Large intestine (tissue), 3 donors: ENCODE results near the gene PARP8. TPM values are rescaled to one million over a fixed set of nuclear protein-coding genes. Genes with fewer than 3 reads are reported as not detected.

Experiments
- DNase-seq, 2 donors: peaks; one replicate each; pipeline versions ENCODE4 v3.0.0 to v3.0.0-alpha.2; 2013
- H3K27ac ChIP-seq: one replicate; pipeline ENCODE4 v1.5.1; 2013; ENCODE audit warnings: low read length
- H3K27me3 ChIP-seq: 2 replicates; pipeline ENCODE4 v1.6.1; 2013; ENCODE audit warnings: low read length; ENCODE audit not compliant: control insufficient read depth, insufficient read depth
- H3K36me3 ChIP-seq: 2 replicates; pipeline ENCODE4 v1.6.1; 2013; ENCODE audit warnings: low read length; ENCODE audit not compliant: control insufficient read depth, insufficient read depth
- H3K4me1 ChIP-seq: one replicate; pipeline ENCODE4 v1.6.1; 2013; ENCODE audit warnings: low read length; ENCODE audit not compliant: control insufficient read depth, insufficient read depth
- H3K4me3 ChIP-seq: one replicate; pipeline ENCODE4 v1.5.1; 2013; ENCODE audit warnings: low read length
- H3K9me3 ChIP-seq: one replicate; pipeline ENCODE4 v1.6.1; 2013; ENCODE audit warnings: mild to moderate bottlenecking, low read depth, low read length, moderate library complexity; ENCODE audit not compliant: control insufficient read depth
- WGBS: methylation state at CpG from one replicate; pipeline ENCODE4 v1.1.5; 2013; ENCODE audit warnings: low lambda C conversion rate; ENCODE audit not compliant: insufficient coverage; 5-methylcytosine and 5-hydroxymethylcytosine counted together
- polyA plus RNA-seq: library from polyadenylated mRNA; unstranded; fragments of 120-200 nt; gene quantifications from one replicate; pipeline ENCODE4 v1.2.1, GENCODE V29; 2013

The PARP8 gene
- polyA plus RNA-seq, 1 donor = 16.9 TPM

DNA sequence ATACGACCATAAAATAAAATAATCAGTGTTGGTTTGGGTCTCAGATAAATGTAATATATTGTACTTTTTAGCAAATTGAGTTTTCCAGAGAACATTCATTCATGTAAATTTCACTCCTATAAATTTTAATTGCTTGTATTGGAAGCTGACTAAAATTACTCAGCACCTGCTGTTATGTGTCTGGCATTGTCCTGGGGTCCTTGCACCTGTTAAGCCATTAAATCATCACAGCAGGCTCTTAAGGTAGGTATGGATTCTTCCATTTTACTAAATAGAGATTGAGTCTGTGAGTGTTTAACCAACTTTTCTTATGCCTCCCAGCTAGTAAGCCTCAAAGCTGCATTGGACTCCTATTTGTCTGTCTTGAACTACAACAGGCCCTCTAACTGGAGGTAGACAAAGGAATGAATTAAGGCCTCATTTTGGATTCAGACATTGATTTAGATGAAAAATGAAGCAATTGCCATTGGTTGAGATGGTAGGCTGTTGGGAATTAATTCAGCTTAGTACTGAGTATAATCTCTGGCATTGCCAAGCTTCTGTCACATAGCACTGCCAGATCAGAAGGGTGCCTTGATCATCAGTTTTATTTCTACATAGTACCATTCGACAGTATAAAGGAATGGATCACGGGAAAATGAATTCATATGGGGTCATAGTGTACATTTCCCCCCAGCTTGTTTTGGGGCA, 78.9 kb downstream of the PARP8 start:
- Histone ChIP-seq H3K9me3 (no peaks in the 10 kb centered on the region), H3K36me3 (no peaks in the 10 kb centered on the region), H3K4me3 (no peak overlapping the region), H3K4me1 (no peaks in the 10 kb centered on the region), H3K27ac (no peak overlapping the region), H3K27me3 (no peaks in the 10 kb centered on the region)
- no peak for DNase-seq
- 67% methylated on average over 1 of the region's 3 CpGs for WGBS

DNA sequence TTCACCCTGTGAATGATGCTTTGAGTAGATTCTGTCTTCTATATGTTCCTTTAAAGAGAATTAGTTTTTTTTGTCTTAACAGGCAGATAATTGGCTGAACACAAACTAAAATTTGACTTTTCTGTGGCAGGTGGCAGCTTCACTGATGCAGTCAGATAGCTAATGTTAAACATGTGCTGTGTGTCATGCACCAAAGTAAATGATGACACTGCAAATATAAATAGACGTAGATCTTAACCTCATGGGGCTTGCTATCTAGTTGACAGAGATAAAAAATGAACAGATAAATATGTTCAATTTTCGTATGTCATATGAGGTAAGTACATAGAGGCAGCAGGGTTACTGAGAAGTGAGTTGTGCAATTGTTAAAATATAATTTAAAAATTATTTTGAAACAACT, 82.7 kb downstream of the PARP8 start:
- no peaks in the 10 kb centered on the region for H3K36me3 ChIP-seq
- WGBS = 94% methylated on average over 2 of the region's 2 CpGs
- no peaks in the 10 kb centered on the region for H3K27me3 ChIP-seq
- H3K4me1 ChIP-seq = no peaks in the 10 kb centered on the region
- H3K9me3 ChIP-seq = no peaks in the 10 kb centered on the region
- no peak for DNase-seq
- H3K27ac ChIP-seq = no peak overlapping the region
- no peak overlapping the region for H3K4me3 ChIP-seq

DNA sequence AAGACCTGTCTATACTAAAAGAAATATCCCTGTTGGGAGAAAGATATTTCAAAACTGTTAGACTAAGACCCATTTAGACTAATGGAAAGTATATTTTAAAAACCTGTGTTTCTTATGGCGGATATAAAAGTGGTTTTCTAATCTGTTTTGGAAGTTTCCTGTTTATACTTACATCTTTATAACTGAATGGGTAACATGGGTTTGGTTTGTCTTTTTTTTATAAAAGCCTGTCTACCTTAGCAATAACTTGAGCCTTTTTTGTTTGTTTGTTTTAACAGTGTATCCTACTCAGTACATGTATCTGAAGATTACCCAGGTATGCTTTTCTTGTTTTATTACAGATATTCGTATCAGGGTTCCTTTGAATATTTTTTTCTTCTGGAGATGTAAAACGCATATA, 83.4 kb downstream of the PARP8 start:
- Histone ChIP-seq H3K9me3 (no peaks in the 10 kb centered on the region), H3K36me3 (no peaks in the 10 kb centered on the region), H3K4me3 (no peak overlapping the region), H3K4me1 (no peaks in the 10 kb centered on the region), H3K27me3 (no peaks in the 10 kb centered on the region), H3K27ac (no peak overlapping the region)
- DNase-seq = no peak
- 94% methylated on average over 2 of the region's 3 CpGs for WGBS

DNA sequence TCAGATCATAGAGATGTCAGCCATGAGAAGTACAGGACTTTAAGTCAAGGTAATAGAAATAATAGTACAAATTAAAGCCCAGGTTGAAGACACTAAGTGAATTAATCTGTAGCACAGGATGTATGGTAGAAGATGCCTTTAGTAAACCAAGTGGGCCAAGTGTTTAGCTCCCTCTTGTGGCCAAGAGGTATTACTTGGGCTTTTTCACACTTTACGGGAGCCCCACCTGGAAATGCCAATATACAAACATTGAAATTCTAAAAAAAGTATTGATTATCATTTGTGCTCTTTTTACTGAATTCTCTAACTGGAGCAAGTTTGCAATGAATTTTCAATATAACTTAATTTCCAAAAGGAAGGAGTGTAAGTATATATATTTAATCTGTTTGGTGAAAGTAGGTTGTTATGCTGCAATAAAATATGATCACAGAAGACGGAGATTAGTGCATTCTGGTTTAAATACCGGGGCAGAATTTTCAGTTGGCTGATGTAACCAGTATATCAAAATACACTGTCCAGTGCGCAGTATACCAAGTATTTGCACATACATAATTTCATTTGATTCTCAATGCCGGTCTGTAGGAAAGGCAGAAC, 84.7 kb downstream of the PARP8 start:
- H3K9me3 ChIP-seq = no peaks in the 10 kb centered on the region
- H3K4me3 ChIP-seq = no peak overlapping the region
- no peaks in the 10 kb centered on the region for H3K4me1 ChIP-seq
- no peak overlapping the region for H3K27ac ChIP-seq
- DNase-seq = peak; percentile 21 to 50
- H3K27me3 ChIP-seq = no peaks in the 10 kb centered on the region
- no peaks in the 10 kb centered on the region for H3K36me3 ChIP-seq
- no CpG with 5 or more reads among the region's 5 CpGs for WGBS

DNA sequence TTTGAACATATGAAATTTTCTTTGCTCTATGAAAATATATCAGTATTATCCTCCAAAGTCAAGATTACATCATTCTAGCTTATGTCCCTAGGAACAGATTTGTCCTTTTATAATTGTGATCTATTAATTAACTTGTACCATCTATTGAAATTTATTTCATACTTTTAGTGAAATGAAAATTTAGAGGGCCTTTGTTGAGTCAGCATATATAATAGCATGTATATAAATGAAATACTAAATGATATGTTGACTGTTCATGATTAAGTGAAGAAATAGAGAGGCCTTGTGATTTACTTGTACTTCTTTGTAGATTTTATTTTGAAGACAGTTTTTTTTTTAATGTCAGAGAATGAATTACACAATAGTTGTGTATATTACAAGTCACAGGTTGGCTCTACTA, 86.4 kb downstream of the PARP8 start:
- H3K27me3 ChIP-seq = no peaks in the 10 kb centered on the region
- no peak for DNase-seq
- H3K36me3 ChIP-seq = no peaks in the 10 kb centered on the region
- no peaks in the 10 kb centered on the region for H3K4me1 ChIP-seq
- H3K27ac ChIP-seq = no peak overlapping the region
- H3K4me3 ChIP-seq = no peak overlapping the region
- no peaks in the 10 kb centered on the region for H3K9me3 ChIP-seq

DNA sequence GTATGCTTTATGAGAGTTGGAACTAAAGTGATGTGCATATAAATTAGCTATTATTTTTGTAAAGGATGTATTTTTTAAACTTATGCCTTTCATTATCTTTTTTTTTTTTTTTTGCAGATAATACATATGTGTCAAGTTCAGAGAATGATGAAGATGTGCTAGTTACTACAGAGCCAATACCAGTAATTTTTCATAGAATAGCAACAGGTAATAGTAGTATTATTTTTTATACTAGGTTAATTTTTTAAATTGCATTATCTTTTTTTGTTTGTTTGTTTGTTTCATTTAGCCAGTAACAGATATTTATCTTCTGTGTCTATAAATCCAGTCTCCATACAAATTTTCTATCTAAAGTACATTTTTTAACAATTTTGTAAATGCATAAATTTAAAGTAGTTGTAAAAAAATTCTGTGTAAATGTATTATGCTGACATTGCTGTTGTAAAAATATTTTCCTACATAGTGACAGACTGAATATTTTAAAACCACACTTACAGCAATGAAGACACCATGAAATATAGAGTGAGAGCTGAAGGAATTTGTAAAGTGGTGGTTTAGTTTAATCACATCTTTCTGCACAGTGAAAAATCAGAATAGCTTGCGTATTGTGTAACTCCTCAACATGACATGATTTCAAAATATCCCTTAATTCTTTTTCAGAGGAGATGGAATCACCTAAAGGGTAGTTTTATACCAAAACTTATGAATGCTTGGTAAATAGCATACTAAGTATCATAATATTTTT, 93.3 kb downstream of the PARP8 start:
- H3K9me3 ChIP-seq = no peaks in the 10 kb centered on the region
- no peak overlapping the region for H3K27ac ChIP-seq
- no peaks in the 10 kb centered on the region for H3K27me3 ChIP-seq
- no peak overlapping the region for H3K4me3 ChIP-seq
- no peak for DNase-seq
- no peaks in the 10 kb centered on the region for H3K4me1 ChIP-seq
- no CpG with 5 or more reads among the region's 1 CpG for WGBS
- H3K36me3 ChIP-seq = peaks cover 2% of the 10 kb centered on the region

DNA sequence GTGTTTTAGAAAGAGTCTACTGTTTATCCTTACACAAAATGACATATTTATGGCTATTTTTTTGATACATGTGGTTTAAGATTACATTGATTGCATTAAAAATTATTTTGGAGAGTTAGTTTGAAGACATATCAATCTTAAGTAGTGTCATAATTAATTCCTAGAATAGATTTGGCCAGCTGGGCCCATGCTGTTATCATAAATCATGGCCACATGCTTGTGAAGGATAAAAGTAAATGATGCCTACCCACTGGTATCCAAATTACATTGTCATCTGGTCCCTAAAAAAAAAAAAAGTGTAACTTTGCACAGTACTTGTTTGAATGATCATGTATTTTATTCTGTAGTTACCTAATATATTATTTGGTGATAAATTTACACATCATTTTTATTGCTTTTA, 96.9 kb downstream of the PARP8 start:
- Histone ChIP-seq H3K27me3 (no peaks in the 10 kb centered on the region), H3K4me3 (no peak overlapping the region), H3K36me3 (peaks cover 2% of the 10 kb centered on the region), H3K9me3 (no peaks in the 10 kb centered on the region), H3K4me1 (no peaks in the 10 kb centered on the region), H3K27ac (no peak overlapping the region)
- DNase-seq = no peak

DNA sequence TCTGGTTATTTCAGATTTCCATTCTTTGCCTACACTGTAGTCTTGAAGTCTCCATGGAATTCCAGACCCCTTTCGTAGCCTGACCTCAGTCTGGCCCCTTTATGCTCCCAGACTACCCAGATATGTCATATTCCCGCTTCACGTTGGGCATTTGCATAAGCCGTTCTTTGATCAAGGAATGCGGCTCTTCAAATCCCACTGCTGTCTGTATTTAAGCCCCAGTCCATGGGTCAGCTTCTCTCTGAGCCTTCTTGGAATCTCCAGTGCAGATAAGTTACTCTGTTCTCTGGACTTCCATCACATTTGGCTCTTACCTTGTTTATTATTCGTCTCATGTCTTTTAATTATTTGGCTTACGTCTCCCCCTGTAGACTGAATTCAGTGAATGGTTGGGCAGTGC, 97.4 kb downstream of the PARP8 start:
- Histone ChIP-seq H3K4me3 (no peak overlapping the region), H3K4me1 (no peaks in the 10 kb centered on the region), H3K27me3 (no peaks in the 10 kb centered on the region), H3K36me3 (peaks cover 2% of the 10 kb centered on the region), H3K27ac (no peak overlapping the region), H3K9me3 (no peaks in the 10 kb centered on the region)
- DNase-seq = no peak
- 90% methylated on average over 2 of the region's 7 CpGs for WGBS

DNA sequence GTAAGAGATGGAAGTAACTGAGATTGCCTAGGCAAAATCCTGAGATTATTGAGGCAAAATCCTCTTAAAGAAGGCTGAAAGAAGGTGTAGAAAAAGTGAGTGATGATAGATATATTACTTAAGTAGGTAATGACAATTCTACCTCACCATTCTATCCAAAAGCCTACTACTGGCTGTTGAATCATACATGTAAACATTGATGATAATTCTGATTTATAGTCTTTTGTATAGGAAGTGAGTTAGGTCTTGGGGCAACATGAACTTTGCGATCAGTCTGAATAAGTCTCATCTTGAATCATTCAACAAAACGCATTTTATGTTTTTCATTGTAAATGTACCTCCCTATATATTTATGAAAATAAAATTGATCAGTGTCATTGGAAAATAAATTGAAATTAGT, 99.6 kb downstream of the PARP8 start:
- WGBS = 100% methylated on average over 1 of the region's 2 CpGs
- Histone ChIP-seq H3K36me3 (peaks cover 2% of the 10 kb centered on the region), H3K9me3 (no peaks in the 10 kb centered on the region), H3K4me3 (no peak overlapping the region), H3K4me1 (no peaks in the 10 kb centered on the region), H3K27me3 (no peaks in the 10 kb centered on the region), H3K27ac (no peak overlapping the region)
- no peak for DNase-seq

DNA sequence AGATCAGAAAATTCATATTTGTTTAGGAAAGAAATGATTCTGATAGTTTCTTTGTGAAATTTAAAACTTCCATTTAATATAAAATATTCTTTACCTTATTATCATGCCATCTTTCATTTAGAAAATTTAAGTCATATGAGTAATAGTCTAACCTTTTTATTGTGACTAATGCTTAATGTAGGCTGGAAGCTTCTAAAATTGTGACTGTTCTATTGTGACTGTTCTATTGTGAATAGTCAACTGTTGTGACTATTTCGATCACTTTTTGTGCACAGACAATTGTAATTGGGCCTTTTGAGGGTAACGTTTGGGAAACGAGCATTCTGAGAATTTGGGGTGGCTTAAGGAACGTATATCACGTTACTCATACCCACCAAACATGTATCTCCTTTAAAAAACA, 100.0 kb downstream of the PARP8 start:
- no peaks in the 10 kb centered on the region for H3K27me3 ChIP-seq
- no peak overlapping the region for H3K4me3 ChIP-seq
- H3K4me1 ChIP-seq = no peaks in the 10 kb centered on the region
- 93% methylated on average over 5 of the region's 5 CpGs for WGBS
- no peaks in the 10 kb centered on the region for H3K9me3 ChIP-seq
- no peak overlapping the region for H3K27ac ChIP-seq
- peaks cover 2% of the 10 kb centered on the region for H3K36me3 ChIP-seq
- no peak for DNase-seq

DNA sequence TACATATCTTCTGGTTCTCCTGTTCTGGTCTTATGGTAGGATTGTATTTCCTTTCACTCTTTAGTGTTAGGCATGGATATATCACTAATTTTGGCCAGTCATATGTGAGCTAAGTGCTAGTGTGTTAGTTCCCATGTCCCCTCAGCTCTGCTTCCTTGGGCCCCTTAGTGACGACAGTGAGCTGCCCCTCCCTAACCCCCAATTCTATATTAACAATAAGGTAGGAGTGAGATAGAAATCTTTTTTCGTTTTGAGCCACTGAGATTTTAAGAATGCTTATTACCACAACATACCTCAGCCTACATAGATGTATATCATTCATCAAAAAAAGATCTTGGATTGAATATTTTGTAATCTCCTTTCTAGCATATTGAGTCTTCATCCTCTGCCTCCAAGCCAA, 100.5 kb downstream of the PARP8 start:
- no CpG with 5 or more reads among the region's 2 CpGs for WGBS
- Histone ChIP-seq H3K36me3 (peaks cover 2% of the 10 kb centered on the region), H3K27ac (no peak overlapping the region), H3K9me3 (no peaks in the 10 kb centered on the region), H3K4me1 (no peaks in the 10 kb centered on the region), H3K4me3 (no peak overlapping the region), H3K27me3 (no peaks in the 10 kb centered on the region)
- no peak for DNase-seq
